Heart left ventricle (tissue), 13 donors: ENCODE data around the gene SLC25A11.

Experiments
- CTCF ChIP-seq, 12 donors: fragments of 200-600 bp; sonication (generic) in 4 of 12; IDR thresholded peaks; one replicate each; pipeline versions ENCODE4 v1.5.0 to v1.8.0; 2018 to 2022; ENCODE audit warnings: antibody characterized with exemption in 12 of 12, mild to moderate bottlenecking in 5 of 12
- POLR2A ChIP-seq, 2 donors: fragments of 450-650 bp; IDR thresholded peaks; one replicate each; pipeline ENCODE4 v1.6.1; 2017; ENCODE audit warnings: antibody characterized with exemption in 2 of 2, mild to moderate bottlenecking in 2 of 2, moderate library complexity in 2 of 2
- donor health status: ischemic (EF 13 %, LVEDD 7.1; RV severe dilation, severe dysfunction).
- donor health status: DM: no; HTN: yes; CAD: no.
- donor health status: DM: no; HTN: no; CAD: no.
- donor health status: ischemic (EF 25% LVEDD 6.9; RV normal size, moderate dysfunction).
- donor health status: ischemic (EF 25% LVEDD 5.7; RV mildly dilated, moderate dysfunction).
- donor health status: ischemic (EF 35%, LVEDD 5.7; RV mildly dilated, moderate dysfunction).
- donor health status: nonischemic (EF 11% LVEDD 7.7; RV severe dilation, severe dysfunction).
- donor health status: DM: yes; HTN: yes; CAD: no.
- donor health status: PGD.
- donor health status: ischemic (EF 29% LVEDD 5.4; RV normal size, mild dysfunction).
- donor health status: nonischemic (EF 23%, LVEDD 6.1; RV moderate dilation, normal function).

GRCh38 chr17:4982305-4982704 is 42.5 kb upstream of the SLC25A11 start:
- TF ChIP-seq CTCF (IDR thresholded peaks at IDR 0.05) (no peak), POLR2A (IDR thresholded peaks at IDR 0.05) (no peak)
